ENCODE data around the gene WASF2. TPM values are rescaled to one million over a fixed set of nuclear protein-coding genes. Genes with fewer than 3 reads are reported as not detected.

Gene WASF2
- total and polyA plus RNA-seq, 11 donors: 14.2 to 103 (median 47.9) TPM

DNA sequence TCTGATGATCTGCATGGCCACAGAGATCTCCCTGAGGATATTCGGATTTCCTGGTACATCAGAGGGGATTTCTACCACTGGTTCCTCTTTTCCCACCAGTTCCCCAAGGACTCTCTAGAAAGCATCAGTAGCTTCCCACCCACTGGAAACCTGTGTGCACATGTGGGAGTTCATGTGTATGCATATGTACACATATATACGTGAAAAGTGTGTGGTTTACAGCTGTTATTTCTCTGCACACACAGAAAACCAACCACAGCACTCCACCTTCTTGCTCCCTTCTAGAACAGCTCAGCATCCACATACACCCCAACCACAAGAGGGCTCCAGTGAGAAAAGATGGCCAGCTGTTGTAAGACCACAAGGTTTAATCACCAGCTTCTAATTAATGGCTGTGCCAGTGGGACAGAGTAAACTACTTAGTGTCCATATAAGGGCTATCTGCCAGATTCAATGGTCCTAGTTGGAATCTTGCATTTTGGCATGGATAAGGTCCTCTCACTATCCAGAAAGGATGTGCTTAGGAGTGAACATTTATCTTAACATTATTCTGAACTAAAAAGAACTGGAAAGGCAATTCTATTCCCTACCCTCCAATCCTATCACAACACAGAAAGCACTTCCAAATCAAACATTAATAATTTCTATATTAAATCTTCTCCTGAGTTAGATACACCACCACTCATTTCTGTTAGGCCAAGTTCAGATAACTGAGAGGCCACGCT is 73.4 kb downstream of the WASF2 start:
- ATAC-seq (peak in 3 of 4 donors; percentile 35 to 50 (median 40)), DNase-seq (peak in 1 of 5 donors; percentile 47)
- 60 to 71% (median 69%) methylated on average over 3 of the region's 3 CpGs for WGBS, 4 donors
- intact Hi-C loops (cut with DNase I): loop anchor here in 4 of 10 donors (5.0 kb wide), 3 partner anchors 71 to 191 kb away; partner anchors contain the start of gene AHDC1 (in 1 of the 4)
- Histone ChIP-seq H3K4me1 (peaks cover 3 to 67% (median 56%) of the 10 kb centered on the region in 12 donors), H3K4me3 (no peak overlapping the region), H3K27me3 (no peaks in the 10 kb centered on the region), H3K36me3 (peaks cover 0 to 82% (median 73%) of the 10 kb centered on the region in 9 donors), H3K27ac (peak overlapping the region in 7 of 12 donors; percentile 20 to 86 (median 75)), H3K9me3 (no peaks in the 10 kb centered on the region)
- no peak for TF ChIP-seq POLR2A (IDR thresholded peaks at IDR 0.05)
- TF ChIP-seq, protein P1, sequence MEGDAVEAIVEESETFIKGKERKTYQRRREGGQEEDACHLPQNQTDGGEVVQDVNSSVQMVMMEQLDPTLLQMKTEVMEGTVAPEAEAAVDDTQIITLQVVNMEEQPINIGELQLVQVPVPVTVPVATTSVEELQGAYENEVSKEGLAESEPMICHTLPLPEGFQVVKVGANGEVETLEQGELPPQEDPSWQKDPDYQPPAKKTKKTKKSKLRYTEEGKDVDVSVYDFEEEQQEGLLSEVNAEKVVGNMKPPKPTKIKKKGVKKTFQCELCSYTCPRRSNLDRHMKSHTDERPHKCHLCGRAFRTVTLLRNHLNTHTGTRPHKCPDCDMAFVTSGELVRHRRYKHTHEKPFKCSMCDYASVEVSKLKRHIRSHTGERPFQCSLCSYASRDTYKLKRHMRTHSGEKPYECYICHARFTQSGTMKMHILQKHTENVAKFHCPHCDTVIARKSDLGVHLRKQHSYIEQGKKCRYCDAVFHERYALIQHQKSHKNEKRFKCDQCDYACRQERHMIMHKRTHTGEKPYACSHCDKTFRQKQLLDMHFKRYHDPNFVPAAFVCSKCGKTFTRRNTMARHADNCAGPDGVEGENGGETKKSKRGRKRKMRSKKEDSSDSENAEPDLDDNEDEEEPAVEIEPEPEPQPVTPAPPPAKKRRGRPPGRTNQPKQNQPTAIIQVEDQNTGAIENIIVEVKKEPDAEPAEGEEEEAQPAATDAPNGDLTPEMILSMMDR (IDR thresholded peaks at IDR 0.05): peak; percentile 51 to 73 (median 66)

- intact Hi-C loops (cut with DNase I): loop anchor here in 1 of 10 donors (5.0 kb wide), 1 partner anchor 248 kb away; no protein-coding TSS in a partner anchor
- TF ChIP-seq, protein P1 (IDR thresholded peaks at IDR 0.05): no peak
- TF ChIP-seq POLR2A (IDR thresholded peaks at IDR 0.05): no peak
- H3K36me3 ChIP-seq: peaks cover 0 to 100% (median 98%) of the 10 kb centered on the region in 9 donors
- H3K4me3 ChIP-seq: no peak overlapping the region
- ATAC-seq: no peak
- H3K4me1 ChIP-seq: peaks cover 3 to 55% (median 41%) of the 10 kb centered on the region in 12 donors
- peak overlapping the region in 4 of 12 donors; percentile 11 to 64 (median 26) for H3K27ac ChIP-seq
- DNase-seq: no peak
- H3K9me3 ChIP-seq: no peaks in the 10 kb centered on the region
- 89 to 93% (median 90%) methylated on average over 1 of the region's 1 CpG for WGBS, 4 donors
- H3K27me3 ChIP-seq: no peaks in the 10 kb centered on the region
These were observed 75.9 kb downstream of the WASF2 start for GRCh38 chr1:27414091-27414490.

DNA sequence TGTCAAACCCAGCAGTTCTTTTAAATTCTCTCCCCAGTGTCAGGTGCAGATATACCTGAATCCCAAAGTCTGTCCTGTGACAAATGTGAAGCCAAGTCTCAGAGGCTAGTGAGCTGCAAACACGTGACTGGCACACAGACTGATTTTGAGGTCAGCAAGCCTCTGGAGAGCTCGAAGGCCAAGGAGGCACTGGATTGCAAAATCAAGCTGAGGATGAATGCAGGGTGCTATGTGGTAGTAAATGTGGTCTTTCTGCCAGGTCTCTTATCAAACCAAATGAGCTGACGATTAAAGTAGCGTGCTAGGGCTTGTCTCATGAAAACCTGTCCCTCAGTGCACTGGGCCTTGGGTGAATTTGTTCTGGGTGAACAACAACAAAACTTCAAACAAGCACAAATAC is 77.0 kb downstream of the WASF2 start:
- ATAC-seq (peak; percentile 29 to 86 (median 76)), DNase-seq (peak in 1 of 5 donors; percentile 68)
- H3K4me3 ChIP-seq: no peak overlapping the region

More for the DNA sequence above, 77.0 kb downstream of the WASF2 start:
- no peaks in the 10 kb centered on the region for H3K9me3 ChIP-seq
- H3K27ac ChIP-seq: peak overlapping the region in 10 of 12 donors; percentile 11 to 72 (median 38)
- intact Hi-C loops (cut with DNase I): loop anchor here in 1 of 10 donors (5.0 kb wide), 1 partner anchor 249 kb away; no protein-coding TSS in a partner anchor
- H3K27me3 ChIP-seq: no peaks in the 10 kb centered on the region
- H3K36me3 ChIP-seq: peaks cover 0 to 100% (median 98%) of the 10 kb centered on the region in 9 donors
- 44 to 62% (median 51%) methylated on average over 4 of the region's 4 CpGs for WGBS, 4 donors
- H3K4me1 ChIP-seq: peaks cover 3 to 44% (median 31%) of the 10 kb centered on the region in 12 donors
- TF ChIP-seq POLR2A (IDR thresholded peaks at IDR 0.05): no peak
- TF ChIP-seq, protein P1 (IDR thresholded peaks at IDR 0.05): no peak
